Neuronal stem cell (in vitro differentiated cells): ENCODE results near the gene APOC1.

Source experiments
- DNase-seq: peaks from one replicate; pipeline ENCODE4 v3.0.0-alpha.2; 2013; ENCODE audit warnings: low spot score
- H2AFZ ChIP-seq: one replicate; pipeline ENCODE4 v1.6.1; 2013; ENCODE audit warnings: mild to moderate bottlenecking, low read length, inconsistent platforms
- H2AK5ac ChIP-seq: 2 replicates; pipeline ENCODE4 v1.6.1; 2013; ENCODE audit warnings: low read depth, mild to moderate bottlenecking, inconsistent platforms, low read length, moderate library complexity, mixed read lengths
- H2BK120ac ChIP-seq: 2 replicates; pipeline ENCODE4 v1.6.1; 2013; ENCODE audit warnings: low read depth, mild to moderate bottlenecking, inconsistent platforms, low read length, moderate library complexity, mixed read lengths
- H2BK12ac ChIP-seq: one replicate; pipeline ENCODE4 v1.6.1; 2013; ENCODE audit warnings: low read length, inconsistent platforms
- H2BK15ac ChIP-seq: 2 replicates; pipeline ENCODE4 v1.6.1; 2013; ENCODE audit warnings: mild to moderate bottlenecking, low read length, inconsistent platforms, mixed read lengths
- H2BK5ac ChIP-seq: one replicate; pipeline ENCODE4 v1.6.1; 2013; ENCODE audit warnings: inconsistent platforms, mild to moderate bottlenecking, low read length, moderate library complexity
- H3K14ac ChIP-seq: one replicate; pipeline ENCODE4 v1.6.1; 2013; ENCODE audit warnings: low read length, inconsistent platforms
- H3K18ac ChIP-seq: 2 replicates; pipeline ENCODE4 v1.6.1; 2013; ENCODE audit warnings: low read length, inconsistent platforms
- H3K23ac ChIP-seq: 2 replicates; pipeline ENCODE4 v1.6.1; 2013; ENCODE audit warnings: low read depth, mild to moderate bottlenecking, mixed read lengths, low read length, inconsistent platforms; ENCODE audit not compliant: poor library complexity
- H3K27ac ChIP-seq: replicated peaks from 3 replicates; pipeline ENCODE4 v1.5.1; 2013; ENCODE audit warnings: low read length, inconsistent platforms
- H3K27me3 ChIP-seq, 3 experiments: 2 replicates each; pipeline ENCODE4 v1.6.1; 2013; ENCODE audit warnings: low read length in 3 of 3, mild to moderate bottlenecking in 2 of 3, inconsistent platforms in 1 of 3, low read depth in 1 of 3, mixed read lengths in 1 of 3, moderate library complexity in 1 of 3; ENCODE audit not compliant: control insufficient read depth in 3 of 3, insufficient read depth in 3 of 3
- H3K36me3 ChIP-seq, 2 donors: replicated peaks in 1 of 2; 2 replicates each; pipeline ENCODE4 v1.6.1; 2013; ENCODE audit warnings: low read length in 2 of 2; ENCODE audit not compliant: control insufficient read depth in 2 of 2, insufficient read depth in 2 of 2
- H3K4ac ChIP-seq: 2 replicates; pipeline ENCODE4 v1.6.1; 2013; ENCODE audit warnings: inconsistent platforms, mild to moderate bottlenecking, low read length, moderate library complexity
- H3K4me1 ChIP-seq, 2 donors: 1 replicate in 1 of 2; 2 replicates in 1 of 2; pipeline ENCODE4 v1.6.1; 2013; ENCODE audit warnings: low read length in 2 of 2, low read depth in 1 of 2; ENCODE audit not compliant: control insufficient read depth in 2 of 2, insufficient read depth in 1 of 2
- H3K4me2 ChIP-seq: one replicate; pipeline ENCODE4 v1.6.1; 2013; ENCODE audit warnings: mild to moderate bottlenecking, low read length, inconsistent platforms; ENCODE audit not compliant: insufficient read depth, poor library complexity, severe bottlenecking
- H3K4me3 ChIP-seq, 2 donors: 2 replicates each; pipeline ENCODE4 v1.5.1; 2013; ENCODE audit warnings: low read length in 2 of 2, mild to moderate bottlenecking in 2 of 2, inconsistent platforms in 1 of 2, moderate library complexity in 1 of 2
- H3K79me1 ChIP-seq: one replicate; pipeline ENCODE4 v1.6.1; 2013; ENCODE audit warnings: low read depth, mild to moderate bottlenecking, inconsistent platforms, low read length, moderate library complexity
- H3K9ac ChIP-seq: one replicate; pipeline ENCODE4 v1.6.1; 2013; ENCODE audit warnings: mild to moderate bottlenecking, low read depth, low read length, inconsistent platforms; ENCODE audit not compliant: poor library complexity
- H3K9me3 ChIP-seq, 2 donors: replicated peaks in 1 of 2; 2 replicates each; pipeline versions ENCODE3 to v1.6.1; 2013; ENCODE audit warnings: low read length in 2 of 2, mild to moderate bottlenecking in 2 of 2, inconsistent platforms in 1 of 2, low read depth in 1 of 2, mixed read lengths in 1 of 2, moderate library complexity in 1 of 2; ENCODE audit not compliant: control insufficient read depth in 2 of 2, insufficient read depth in 1 of 2
- H4K8ac ChIP-seq: one replicate; pipeline ENCODE4 v1.6.1; 2013; ENCODE audit warnings: low read depth, mild to moderate bottlenecking, inconsistent platforms, low read length, moderate library complexity
- H4K91ac ChIP-seq: one replicate; pipeline ENCODE4 v1.6.1; 2013; ENCODE audit warnings: low read length, low read depth, mild to moderate bottlenecking, inconsistent platforms; ENCODE audit not compliant: poor library complexity
- WGBS, 2 donors: extraction: QIAGEN DNeasy Blood & Tissue Kit; methylation state at CpG; one replicate each; pipeline ENCODE4 v1.1.7; 2013; ENCODE audit warnings: missing lambda C conversion rate in 2 of 2, mixed read lengths in 1 of 2; ENCODE audit not compliant: insufficient read length in 2 of 2, insufficient replicate concordance in 1 of 2; ENCODE audit errors: extremely low coverage in 2 of 2; 5-methylcytosine and 5-hydroxymethylcytosine counted together

APOC1 gene

GRCh38 chr19:44904426-44904994, 9.9 kb upstream of the APOC1 start:
- Histone ChIP-seq H4K91ac (no peak overlapping the region), H3K79me1 (peaks cover 5% of the 10 kb centered on the region), H3K27me3 (no peaks in the 10 kb centered on the region), H3K18ac (no peak overlapping the region), H3K4me1 (peaks cover 5 to 21% of the 10 kb centered on the region in 2 donors), H2BK5ac (peak overlapping the region; percentile 96), H2BK15ac (peak overlapping the region; percentile 91), H3K23ac (no peak overlapping the region), H2BK120ac (peak overlapping the region; percentile 49), H3K4me2 (no peak overlapping the region), H3K27ac (no peak overlapping the region), H3K14ac (no peak overlapping the region), H2BK12ac (no peak overlapping the region), H3K4me3 (no peak overlapping the region), H4K8ac (no peak overlapping the region), H3K4ac (no peak overlapping the region), H2AK5ac (peak overlapping the region; percentile 97), H2AFZ (no peak overlapping the region), H3K9ac (no peak overlapping the region), H3K9me3 (no peaks in the 10 kb centered on the region), H3K36me3 (peaks cover 17 to 34% of the 10 kb centered on the region in 2 donors)
- no peak for DNase-seq
- WGBS, 2 donors = no CpG with 5 or more reads among the region's 12 CpGs

DNA sequence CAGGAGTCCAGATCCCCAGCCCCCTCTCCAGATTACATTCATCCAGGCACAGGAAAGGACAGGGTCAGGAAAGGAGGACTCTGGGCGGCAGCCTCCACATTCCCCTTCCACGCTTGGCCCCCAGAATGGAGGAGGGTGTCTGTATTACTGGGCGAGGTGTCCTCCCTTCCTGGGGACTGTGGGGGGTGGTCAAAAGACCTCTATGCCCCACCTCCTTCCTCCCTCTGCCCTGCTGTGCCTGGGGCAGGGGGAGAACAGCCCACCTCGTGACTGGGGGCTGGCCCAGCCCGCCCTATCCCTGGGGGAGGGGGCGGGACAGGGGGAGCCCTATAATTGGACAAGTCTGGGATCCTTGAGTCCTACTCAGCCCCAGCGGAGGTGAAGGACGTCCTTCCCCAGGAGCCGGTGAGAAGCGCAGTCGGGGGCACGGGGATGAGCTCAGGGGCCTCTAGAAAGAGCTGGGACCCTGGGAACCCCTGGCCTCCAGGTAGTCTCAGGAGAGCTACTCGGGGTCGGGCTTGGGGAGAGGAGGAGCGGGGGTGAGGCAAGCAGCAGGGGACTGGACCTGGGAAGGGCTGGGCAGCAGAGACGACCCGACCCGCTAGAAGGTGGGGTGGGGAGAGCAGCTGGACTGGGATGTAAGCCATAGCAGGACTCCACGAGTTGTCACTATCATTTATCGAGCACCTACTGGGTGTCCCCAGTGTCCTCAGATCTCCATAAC, 8.8 kb upstream of the APOC1 start, which contains the start of gene APOE:
TSS of gene APOE (plus strand) at position 360 of the 724 bp plus-strand sequence. CDS start 829 bp downstream, outside the sequence.
- WGBS, 2 donors = no CpG with 5 or more reads among the region's 20 CpGs
- peak within 1 kb of the TSS; percentile 70 for H3K27ac ChIP-seq

GRCh38 chr19:44907613-44908012, 6.8 kb upstream of the APOC1 start:
- no peak overlapping the region for H2BK5ac ChIP-seq
- peaks cover 0 to 2% (median 0%) of the 10 kb centered on the region in 3 experiments for H3K27me3 ChIP-seq
- H4K8ac ChIP-seq = no peak overlapping the region
- H3K23ac ChIP-seq = no peak overlapping the region
- no peak overlapping the region for H2AFZ ChIP-seq
- no peak for DNase-seq
- H3K18ac ChIP-seq = no peak overlapping the region
- H3K4me3 ChIP-seq = no peak overlapping the region
- no peak overlapping the region for H3K4me2 ChIP-seq
- no peak overlapping the region for H2BK15ac ChIP-seq
- no peak overlapping the region for H4K91ac ChIP-seq
- H3K79me1 ChIP-seq = peaks cover 3% of the 10 kb centered on the region
- WGBS, 2 donors = no CpG with 5 or more reads among the region's 12 CpGs
- no peak overlapping the region for H2BK120ac ChIP-seq
- H3K14ac ChIP-seq = no peak overlapping the region
- H3K9ac ChIP-seq = no peak overlapping the region
- H3K4ac ChIP-seq = no peak overlapping the region
- H3K36me3 ChIP-seq = peaks cover 4% of the 10 kb centered on the region in 2 donors
- peaks cover 10 to 21% of the 10 kb centered on the region in 2 donors for H3K4me1 ChIP-seq
- no peak overlapping the region for H3K27ac ChIP-seq
- H2AK5ac ChIP-seq = no peak overlapping the region
- no peak overlapping the region for H2BK12ac ChIP-seq
- no peaks in the 10 kb centered on the region for H3K9me3 ChIP-seq

More for the DNA sequence above, 8.8 kb upstream of the APOC1 start, which contains the start of gene APOE:
- H3K27me3 ChIP-seq = no peaks in the 10 kb centered on the region
- peaks cover 5% of the 10 kb centered on the region for H3K79me1 ChIP-seq
- no peak within 1 kb of the TSS for H4K8ac ChIP-seq
- H3K4ac ChIP-seq = peak within 1 kb of the TSS; percentile 89
- H2BK12ac ChIP-seq = peak within 1 kb of the TSS; percentile 41
- peaks cover 5 to 21% of the 10 kb centered on the region in 2 donors for H3K4me1 ChIP-seq
- H3K9ac ChIP-seq = peak within 1 kb of the TSS; percentile 92
- peak within 1 kb of the TSS; percentile 86 for H2AFZ ChIP-seq
- H2BK120ac ChIP-seq = peak within 1 kb of the TSS; percentile 94
- peak within 1 kb of the TSS; percentile 96 for H3K4me2 ChIP-seq
- peak within 1 kb of the TSS; percentile 96 for H2BK5ac ChIP-seq
- no peaks in the 10 kb centered on the region for H3K9me3 ChIP-seq
- H2BK15ac ChIP-seq = peak within 1 kb of the TSS; percentile 89
- H3K14ac ChIP-seq = peak within 1 kb of the TSS; percentile 56
- peak within 1 kb of the TSS; percentile 29 to 80 for H3K4me3 ChIP-seq
- peak within 1 kb of the TSS; percentile 99 for H2AK5ac ChIP-seq
- peak within 1 kb of the TSS; percentile 99 for H3K23ac ChIP-seq
- peaks cover 9 to 23% of the 10 kb centered on the region in 2 donors for H3K36me3 ChIP-seq
- H3K18ac ChIP-seq = peak within 1 kb of the TSS; percentile 99
- DNase-seq = peak; percentile 48
- H4K91ac ChIP-seq = no peak within 1 kb of the TSS
